ENCODE data around the gene PPT2.

The PPT2 gene

GRCh38 chr6:32212076-32212760 lies 58.3 kb downstream of the PPT2 start:
- no peak for ATAC-seq
- no peaks in the 10 kb centered on the region for H3K36me3 Mint-ChIP-seq
- H3K27ac Mint-ChIP-seq: no peak overlapping the region
- no peaks in the 10 kb centered on the region for H3K9me3 Mint-ChIP-seq
- no peaks in the 10 kb centered on the region for H3K27me3 Mint-ChIP-seq
- H3K4me3 Mint-ChIP-seq: no peak overlapping the region
- peaks cover 14% of the 10 kb centered on the region for H3K4me1 Mint-ChIP-seq
